HFFc6 (cell line): ENCODE results near the gene NUMB. TPM values are rescaled to one million over a fixed set of nuclear protein-coding genes. Genes with fewer than 3 reads are reported as not detected.

Source experiments
- DNase-seq: peaks from one replicate; pipeline ENCODE4 v3.0.0-alpha.2; 2018
- H3K27ac Mint-ChIP-seq: 2 replicates; pipeline ENCODE4 v1.8.0; 2020; ENCODE audit warnings: mild to moderate bottlenecking, mixed read lengths
- H3K27me3 Mint-ChIP-seq: 2 replicates; pipeline ENCODE4 v1.8.0; 2021; ENCODE audit warnings: mild to moderate bottlenecking, moderate library complexity, mixed read lengths; ENCODE audit not compliant: insufficient read depth
- H3K36me3 Mint-ChIP-seq: 2 replicates; pipeline ENCODE4 v1.8.0; 2021; ENCODE audit warnings: low read depth, mixed read lengths
- H3K4me1 Mint-ChIP-seq: 2 replicates; pipeline ENCODE4 v1.8.0; 2020; ENCODE audit warnings: low read depth, mixed read lengths
- H3K4me3 Mint-ChIP-seq: 2 replicates; pipeline ENCODE4 v1.8.0; 2020; ENCODE audit warnings: mild to moderate bottlenecking, moderate library complexity, mixed read lengths
- H3K9me3 Mint-ChIP-seq: 2 replicates; pipeline ENCODE4 v1.8.0; 2020; ENCODE audit warnings: mild to moderate bottlenecking, mixed read lengths
- total RNA-seq, 6 experiments: library from RNA; stranded (reverse); fragmentation: NEBNext Ultra II Directional; extraction: Animal tissue kit (Norgen Biotek cat#: 25700); gene quantifications; 2 replicates in 1 of 6; 3 replicates in 5 of 6; pipeline ENCODE4 v1.2.3, GENCODE V29; 2021
- TF ChIP-seq, protein P1 (sequence below): fragments of 200-600 bp; sonication (generic); IDR thresholded peaks from 2 replicates; pipeline ENCODE4 v1.5.0; 2021; ENCODE audit warnings: antibody characterized with exemption, mild to moderate bottlenecking

Gene NUMB
- total RNA-seq, 6 experiments from 2014 or later = 60.1 to 80.8 (median 71.4) TPM

DNA sequence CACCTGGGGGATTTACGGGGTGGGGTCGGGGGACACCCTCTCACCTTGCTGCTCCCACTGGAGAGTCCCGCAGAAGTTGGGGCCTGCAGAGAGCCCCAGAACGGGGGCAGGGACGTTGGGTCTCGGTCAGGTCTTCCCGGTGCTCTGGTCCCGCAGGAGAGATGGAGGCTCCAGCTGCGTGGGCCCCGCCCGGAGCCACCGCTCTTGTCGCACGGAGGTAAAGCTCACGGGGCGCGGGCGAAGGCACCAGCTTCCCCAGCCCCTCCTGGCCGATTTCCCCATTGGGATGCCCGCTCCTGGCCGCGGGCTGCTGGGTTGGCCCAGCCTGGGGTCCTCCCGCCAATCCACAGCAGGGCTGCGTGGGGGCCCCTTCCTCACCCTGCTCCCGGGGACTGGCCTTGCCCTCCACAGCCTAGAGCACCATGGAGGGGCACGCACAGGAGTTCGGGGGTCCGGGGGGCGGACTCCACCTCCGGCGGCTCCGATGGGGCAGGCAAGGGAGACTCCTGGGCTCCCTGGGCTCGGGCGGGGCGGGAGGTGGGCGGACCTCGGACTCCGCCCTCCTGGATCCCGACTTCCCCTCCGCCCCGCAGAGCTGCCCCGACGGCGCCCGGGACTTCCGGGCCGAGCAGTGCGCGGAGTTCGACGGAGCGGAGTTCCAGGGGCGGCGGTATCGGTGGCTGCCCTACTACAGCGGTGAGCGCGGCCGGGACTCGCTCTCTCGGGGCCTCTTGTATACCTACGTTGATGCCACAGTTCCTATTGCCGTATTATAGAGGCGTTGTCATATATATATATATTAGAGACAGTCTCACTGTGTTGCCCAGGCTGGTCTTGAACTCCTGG is 212.6 kb downstream of the NUMB start:
- peak; percentile 35 for DNase-seq
- H3K36me3 Mint-ChIP-seq = no peaks in the 10 kb centered on the region
- no peaks in the 10 kb centered on the region for H3K9me3 Mint-ChIP-seq
- H3K4me1 Mint-ChIP-seq = peaks cover 37% of the 10 kb centered on the region
- H3K4me3 Mint-ChIP-seq = peak overlapping the region; percentile 92
- TF ChIP-seq, protein P1, sequence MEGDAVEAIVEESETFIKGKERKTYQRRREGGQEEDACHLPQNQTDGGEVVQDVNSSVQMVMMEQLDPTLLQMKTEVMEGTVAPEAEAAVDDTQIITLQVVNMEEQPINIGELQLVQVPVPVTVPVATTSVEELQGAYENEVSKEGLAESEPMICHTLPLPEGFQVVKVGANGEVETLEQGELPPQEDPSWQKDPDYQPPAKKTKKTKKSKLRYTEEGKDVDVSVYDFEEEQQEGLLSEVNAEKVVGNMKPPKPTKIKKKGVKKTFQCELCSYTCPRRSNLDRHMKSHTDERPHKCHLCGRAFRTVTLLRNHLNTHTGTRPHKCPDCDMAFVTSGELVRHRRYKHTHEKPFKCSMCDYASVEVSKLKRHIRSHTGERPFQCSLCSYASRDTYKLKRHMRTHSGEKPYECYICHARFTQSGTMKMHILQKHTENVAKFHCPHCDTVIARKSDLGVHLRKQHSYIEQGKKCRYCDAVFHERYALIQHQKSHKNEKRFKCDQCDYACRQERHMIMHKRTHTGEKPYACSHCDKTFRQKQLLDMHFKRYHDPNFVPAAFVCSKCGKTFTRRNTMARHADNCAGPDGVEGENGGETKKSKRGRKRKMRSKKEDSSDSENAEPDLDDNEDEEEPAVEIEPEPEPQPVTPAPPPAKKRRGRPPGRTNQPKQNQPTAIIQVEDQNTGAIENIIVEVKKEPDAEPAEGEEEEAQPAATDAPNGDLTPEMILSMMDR = no peak
- H3K27me3 Mint-ChIP-seq = peaks cover 10% of the 10 kb centered on the region
- H3K27ac Mint-ChIP-seq = no peak overlapping the region

DNA sequence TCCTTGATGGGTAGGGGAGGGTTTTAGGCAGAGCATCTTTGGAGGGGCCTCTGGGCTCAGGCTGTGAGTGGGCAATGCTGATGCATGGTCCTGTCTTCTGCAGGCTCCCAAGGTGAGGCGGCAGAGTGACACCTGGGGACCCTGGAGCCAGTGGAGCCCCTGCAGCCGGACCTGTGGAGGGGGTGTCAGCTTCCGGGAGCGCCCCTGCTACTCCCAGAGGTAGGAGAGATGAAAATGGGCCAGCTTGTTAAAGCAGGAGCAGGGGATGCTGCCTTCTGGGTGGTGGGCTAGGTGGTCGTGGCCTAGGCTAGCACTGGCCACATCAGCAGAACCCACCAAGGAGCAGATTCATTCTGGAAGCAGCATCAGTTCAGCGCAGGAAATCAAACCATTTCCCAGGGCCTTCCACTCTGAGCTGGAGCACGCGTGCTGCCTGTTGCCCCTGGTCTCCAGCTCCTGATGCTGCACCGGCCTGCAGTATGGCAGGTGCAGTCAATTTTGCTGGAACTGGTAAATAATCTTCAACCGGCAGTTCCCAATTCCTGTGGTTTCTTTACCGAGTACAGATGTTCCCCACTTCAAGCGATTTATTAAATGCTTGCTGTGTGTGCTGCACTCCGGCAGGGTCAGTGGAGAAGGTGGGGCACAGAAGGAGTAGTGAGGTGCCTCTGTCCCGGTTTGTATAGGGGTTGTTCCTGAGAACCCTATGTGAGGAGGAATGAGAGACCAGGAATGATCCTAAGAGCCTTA is 213.6 kb downstream of the NUMB start:
- TF ChIP-seq, protein P1 = no peak
- Mint-ChIP-seq H3K27ac (no peak overlapping the region), H3K4me1 (peaks cover 37% of the 10 kb centered on the region), H3K27me3 (peaks cover 12% of the 10 kb centered on the region), H3K9me3 (no peaks in the 10 kb centered on the region), H3K4me3 (peak overlapping the region; percentile 68), H3K36me3 (no peaks in the 10 kb centered on the region)
- no peak for DNase-seq

DNA sequence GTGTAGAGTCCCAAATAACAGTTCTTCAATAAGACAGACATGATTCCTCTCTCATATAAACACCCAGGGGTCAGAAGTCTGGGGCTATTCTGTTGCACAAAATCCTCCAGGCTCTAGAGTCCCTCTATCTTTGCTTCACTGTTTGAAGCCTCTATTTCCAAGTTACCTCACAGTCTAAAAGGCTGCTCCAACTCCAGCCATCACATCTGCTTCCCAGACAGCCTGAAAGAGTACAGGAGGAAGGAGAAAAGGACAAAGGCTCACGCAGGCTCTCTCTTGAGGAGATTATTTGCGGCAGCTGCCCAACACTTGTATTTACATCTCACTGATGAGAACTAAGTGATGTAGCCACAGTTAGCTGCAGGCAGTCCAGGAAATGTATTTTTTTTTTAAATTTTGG is 214.6 kb downstream of the NUMB start:
- H3K36me3 Mint-ChIP-seq = no peaks in the 10 kb centered on the region
- H3K9me3 Mint-ChIP-seq = no peaks in the 10 kb centered on the region
- peaks cover 16% of the 10 kb centered on the region for H3K27me3 Mint-ChIP-seq
- peaks cover 40% of the 10 kb centered on the region for H3K4me1 Mint-ChIP-seq
- H3K4me3 Mint-ChIP-seq = no peak overlapping the region
- TF ChIP-seq, protein P1 = no peak
- no peak overlapping the region for H3K27ac Mint-ChIP-seq
- no peak for DNase-seq

DNA sequence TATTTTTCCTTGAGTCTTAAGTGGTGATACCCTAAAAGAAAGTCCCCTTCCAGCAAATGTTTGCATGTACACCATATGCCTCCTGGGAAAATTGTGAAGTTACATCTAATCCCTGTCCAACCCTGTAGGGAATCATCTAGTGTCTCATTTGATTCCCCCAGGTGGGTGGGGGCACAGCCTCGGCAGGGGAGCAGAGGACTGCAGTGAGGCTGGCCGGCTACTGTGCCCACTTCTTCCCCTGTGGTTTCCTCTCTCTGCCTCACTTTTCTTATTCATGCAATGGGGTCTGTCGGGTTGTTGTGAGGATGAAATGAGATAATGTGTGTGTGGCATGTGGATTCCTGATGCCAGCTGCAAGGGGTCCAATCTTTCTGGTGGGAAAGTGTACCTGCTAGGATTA is 215.0 kb downstream of the NUMB start:
- no peaks in the 10 kb centered on the region for H3K36me3 Mint-ChIP-seq
- peaks cover 40% of the 10 kb centered on the region for H3K4me1 Mint-ChIP-seq
- DNase-seq = no peak
- TF ChIP-seq, protein P1 = no peak
- no peak overlapping the region for H3K4me3 Mint-ChIP-seq
- H3K9me3 Mint-ChIP-seq = no peaks in the 10 kb centered on the region
- no peak overlapping the region for H3K27ac Mint-ChIP-seq
- H3K27me3 Mint-ChIP-seq = peaks cover 19% of the 10 kb centered on the region

DNA sequence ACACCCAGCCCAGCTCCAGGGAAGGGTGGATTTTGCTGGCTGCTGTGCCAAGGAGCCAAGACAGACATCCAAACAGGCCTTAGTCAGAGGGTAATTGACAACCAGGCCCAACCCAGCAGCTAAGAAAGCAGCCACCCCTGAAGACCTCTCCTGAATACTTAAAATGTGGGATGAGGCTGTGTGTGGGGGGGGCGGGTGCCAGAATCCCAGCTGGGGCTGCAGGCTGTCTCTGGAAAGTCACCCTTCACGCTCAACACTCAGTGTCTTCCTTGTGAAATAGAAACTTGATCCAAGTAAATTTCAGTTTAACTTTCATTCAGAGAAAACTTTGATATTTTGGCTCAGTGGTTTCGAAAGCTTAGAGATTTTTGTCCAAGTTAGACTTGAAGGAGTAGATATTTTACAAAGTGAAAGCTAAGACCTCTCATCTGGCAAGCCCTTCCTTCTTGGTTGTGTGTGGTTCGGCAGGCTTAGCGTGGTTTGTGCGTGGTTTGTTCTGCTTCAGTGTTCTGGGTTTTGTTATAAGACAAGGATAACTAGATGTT is 215.9 kb downstream of the NUMB start:
- no peak overlapping the region for H3K4me3 Mint-ChIP-seq
- H3K27ac Mint-ChIP-seq = no peak overlapping the region
- H3K4me1 Mint-ChIP-seq = peaks cover 33% of the 10 kb centered on the region
- H3K36me3 Mint-ChIP-seq = no peaks in the 10 kb centered on the region
- H3K27me3 Mint-ChIP-seq = peaks cover 19% of the 10 kb centered on the region
- H3K9me3 Mint-ChIP-seq = no peaks in the 10 kb centered on the region
- TF ChIP-seq, protein P1 = no peak
- no peak for DNase-seq
